HG03378 (cell line): Measurements from ENCODE around the gene KCND3.
A peak's percentile ranks its signal among the peaks of the same experiment; 100 is the strongest.

Source experiments
- ATAC-seq: cut with Tn5 transposase; IDR thresholded peaks from one replicate; pipeline ENCODE4 v1.9.1; 2021; ENCODE audit warnings: mild to moderate bottlenecking, moderate library complexity; ENCODE audit not compliant: unreplicated experiment

KCND3 gene

GRCh38 chr1:111784273-111784901 is 205.1 kb downstream of the KCND3 start:
- no peak for ATAC-seq

DNA sequence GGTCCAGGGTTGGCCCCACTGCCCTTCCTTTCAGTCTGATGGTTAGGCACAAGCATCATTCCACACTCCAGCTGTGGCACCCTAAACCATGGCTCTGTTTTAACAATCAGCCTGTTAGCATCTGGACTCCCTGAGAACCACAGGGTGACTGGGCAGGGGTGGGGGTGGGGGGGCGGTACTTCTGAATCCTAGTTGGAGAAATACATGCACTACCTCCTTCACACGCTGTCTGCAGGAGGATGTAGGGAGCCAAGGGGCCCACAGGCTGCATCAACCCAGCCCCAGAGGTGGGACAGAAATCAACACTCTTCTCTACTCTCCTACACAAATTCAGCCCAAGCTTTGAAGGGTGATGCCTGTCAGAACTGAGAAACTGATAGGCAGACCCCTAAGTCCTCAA is 209.9 kb downstream of the KCND3 start:
- ATAC-seq, result no peak

- no peak for ATAC-seq
Observed at GRCh38 chr1:111778541-111779051, 210.9 kb downstream of the KCND3 start.

GRCh38 chr1:111778066-111778465 is 211.4 kb downstream of the KCND3 start:
- ATAC-seq, result no peak

GRCh38 chr1:111777301-111777700 is 212.2 kb downstream of the KCND3 start:
- ATAC-seq, result no peak

- ATAC-seq, result no peak
Observed at GRCh38 chr1:111776861-111777260, 212.6 kb downstream of the KCND3 start.

DNA sequence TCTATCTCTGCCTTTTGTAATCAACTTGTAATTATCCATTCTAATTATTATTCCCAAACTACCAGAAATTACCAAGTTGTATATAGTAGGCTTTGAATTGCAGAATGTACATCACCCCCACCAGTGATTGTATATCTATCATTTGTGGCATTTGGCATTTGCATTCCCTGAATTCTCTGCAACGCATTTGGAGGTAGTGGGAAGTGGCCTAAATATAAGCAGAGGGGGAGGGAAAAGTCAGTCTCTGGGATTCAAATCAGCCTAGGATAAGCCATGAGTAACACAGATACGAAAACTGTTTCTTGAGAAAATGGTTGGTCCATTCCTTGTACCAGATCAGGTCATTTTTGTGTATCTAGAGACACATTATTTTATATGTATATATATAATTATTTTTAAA is 213.1 kb downstream of the KCND3 start:
- no peak for ATAC-seq

- ATAC-seq, result no peak
Observed at GRCh38 chr1:111775966-111776365, 213.5 kb downstream of the KCND3 start.

- no peak for ATAC-seq
Observed at GRCh38 chr1:111770916-111771315, 218.6 kb downstream of the KCND3 start.

DNA sequence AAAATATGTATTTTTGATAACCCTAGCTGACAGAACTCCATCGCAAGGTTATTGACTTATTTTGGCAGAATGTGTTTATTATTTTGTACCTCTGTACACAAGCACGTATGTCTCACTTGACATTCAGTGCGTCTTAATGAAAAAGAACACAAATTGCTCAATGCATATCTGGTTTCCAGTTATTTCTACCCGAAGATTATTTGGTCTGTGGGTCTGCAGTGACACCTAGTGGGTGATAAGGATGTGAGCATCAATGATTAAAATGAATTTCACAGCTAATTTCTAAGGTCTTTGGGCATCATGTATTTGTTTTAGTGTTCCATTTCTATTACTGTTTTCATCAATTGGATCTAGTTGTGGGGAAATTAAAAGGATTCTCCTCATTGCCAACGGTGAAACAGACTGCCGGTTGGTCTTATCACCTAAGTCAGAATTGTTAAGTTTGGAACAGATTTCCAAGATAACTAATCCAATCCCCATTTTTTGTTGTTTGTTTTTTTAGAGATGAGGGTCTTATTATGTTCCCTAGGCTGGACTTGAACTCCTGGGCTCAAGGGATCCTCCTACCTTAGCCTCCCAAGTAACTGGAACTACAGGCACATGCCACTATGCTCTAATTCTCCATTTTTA is 219.8 kb downstream of the KCND3 start:
- no peak for ATAC-seq

DNA sequence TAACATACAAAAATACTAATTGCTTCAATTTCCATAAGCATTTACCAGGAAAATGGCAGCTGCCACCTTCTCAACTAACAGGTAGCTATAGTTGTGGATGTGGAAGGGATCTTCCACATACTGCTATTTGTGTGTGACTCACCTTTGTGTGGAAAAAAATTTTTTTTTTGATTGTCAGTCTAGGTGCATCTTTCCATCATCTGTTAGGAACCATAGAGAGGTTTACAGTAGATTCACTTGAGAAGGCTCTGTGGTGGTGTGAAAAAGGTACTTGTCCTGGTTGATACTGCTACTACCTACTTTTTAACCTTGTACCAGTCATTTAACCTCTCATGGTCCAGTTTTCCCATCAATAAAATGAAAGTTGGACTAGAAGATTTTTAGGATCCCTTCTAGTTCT is 220.8 kb downstream of the KCND3 start:
- no peak for ATAC-seq

- no peak for ATAC-seq
Observed at GRCh38 chr1:111768023-111768422, 221.4 kb downstream of the KCND3 start.

- ATAC-seq, result no peak
Observed at GRCh38 chr1:111762332-111762731, 227.1 kb downstream of the KCND3 start.

- no peak for ATAC-seq
Observed at GRCh38 chr1:111761717-111762116, 227.8 kb downstream of the KCND3 start.

DNA sequence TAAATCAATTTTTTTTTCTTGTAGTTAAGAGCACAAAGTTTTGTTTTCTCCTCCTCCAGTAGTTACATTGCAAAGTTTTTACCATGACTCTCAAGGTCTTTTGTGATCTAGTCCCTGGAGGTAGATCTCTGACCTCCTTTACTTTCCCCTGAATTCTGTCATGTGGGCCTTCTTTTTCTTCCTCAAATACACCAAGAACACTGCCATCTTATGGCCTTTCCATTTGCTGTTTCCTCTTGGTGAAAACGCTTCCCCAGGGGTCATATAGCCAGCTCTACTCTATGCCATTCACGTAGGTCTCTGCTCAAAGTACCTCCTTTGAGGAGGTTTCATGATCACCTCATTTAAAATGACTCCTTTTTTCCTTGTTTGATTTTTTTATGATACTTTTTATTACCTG is 231.1 kb downstream of the KCND3 start:
- ATAC-seq, result no peak

- peak; percentile 21 for ATAC-seq
Observed at GRCh38 chr1:111756124-111756513, 233.3 kb downstream of the KCND3 start.

- peak; percentile 76 for ATAC-seq
Observed at GRCh38 chr1:111755331-111756123, 233.9 kb downstream of the KCND3 start, which contains the start of gene DDX20. TSS of gene DDX20 (plus strand) at chr1:111755901. CDS start at chr1:111755925, 24 bp downstream.

DNA sequence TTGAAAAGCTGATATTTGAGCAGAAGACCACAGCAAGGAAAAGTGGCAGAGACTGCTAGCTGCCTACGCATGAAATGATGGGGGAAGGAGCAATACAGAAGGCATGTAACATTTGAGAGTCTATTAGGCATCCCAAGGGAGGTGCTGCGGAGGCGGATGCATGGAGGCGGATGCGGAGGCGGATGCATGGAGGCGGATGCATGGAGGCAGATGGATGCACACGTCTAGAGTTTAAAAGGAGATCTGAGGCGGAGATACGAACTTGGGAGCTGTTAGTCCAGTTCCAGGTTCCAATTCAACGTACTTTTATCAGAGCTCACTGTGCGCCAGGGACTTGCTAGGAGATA is 234.5 kb downstream of the KCND3 start:
- no peak for ATAC-seq

DNA sequence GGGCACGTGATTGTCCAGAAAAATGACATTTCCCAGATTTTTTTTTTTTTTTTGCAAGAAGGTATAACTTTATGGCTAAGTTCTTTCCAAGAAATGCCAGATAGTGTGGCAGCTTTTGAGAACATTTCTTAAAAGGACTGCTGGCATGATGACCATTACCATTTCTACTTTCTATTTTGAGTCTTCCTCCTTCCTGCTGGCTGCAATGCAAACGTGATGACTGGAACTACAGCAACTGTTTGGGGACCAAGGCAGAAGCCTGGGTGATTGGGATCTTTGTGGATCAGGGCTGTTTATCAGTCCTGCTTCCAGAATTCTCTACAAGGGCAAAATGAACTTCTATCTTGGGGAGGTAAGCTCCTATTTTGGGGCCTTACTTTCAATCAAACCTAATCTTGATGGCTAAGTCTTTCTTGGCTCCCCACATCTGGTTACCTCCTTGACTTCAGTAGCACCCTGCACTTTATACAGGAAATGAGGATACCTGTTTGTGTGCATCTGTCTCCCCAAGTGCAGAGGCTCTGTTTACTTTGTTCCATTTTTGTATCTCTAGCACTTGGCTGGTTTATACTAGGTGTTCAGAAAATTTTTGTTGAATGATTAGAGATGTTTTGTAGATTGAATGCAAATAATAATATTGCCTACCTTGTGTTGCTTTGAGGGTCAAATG is 237.4 kb downstream of the KCND3 start:
- ATAC-seq, result no peak

DNA sequence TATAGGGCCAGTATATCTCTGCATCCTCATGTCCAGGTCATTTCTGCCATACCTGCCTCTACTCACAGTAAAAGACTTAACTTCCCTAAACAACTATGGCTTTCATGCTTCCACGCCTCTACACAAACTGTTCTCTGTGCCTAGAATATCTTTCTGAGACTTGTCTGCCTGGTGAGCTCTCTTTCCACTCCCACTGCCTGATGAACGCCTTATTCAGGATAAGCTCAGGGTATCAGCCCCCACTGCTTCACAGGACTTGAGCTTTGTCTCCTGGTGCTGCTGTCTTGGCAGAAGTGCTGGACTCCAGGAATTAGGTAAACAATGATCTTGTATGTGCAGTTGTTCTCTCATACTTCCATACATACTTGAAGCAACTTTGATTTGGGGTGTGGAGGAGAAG is 238.6 kb downstream of the KCND3 start:
- ATAC-seq, result no peak

DNA sequence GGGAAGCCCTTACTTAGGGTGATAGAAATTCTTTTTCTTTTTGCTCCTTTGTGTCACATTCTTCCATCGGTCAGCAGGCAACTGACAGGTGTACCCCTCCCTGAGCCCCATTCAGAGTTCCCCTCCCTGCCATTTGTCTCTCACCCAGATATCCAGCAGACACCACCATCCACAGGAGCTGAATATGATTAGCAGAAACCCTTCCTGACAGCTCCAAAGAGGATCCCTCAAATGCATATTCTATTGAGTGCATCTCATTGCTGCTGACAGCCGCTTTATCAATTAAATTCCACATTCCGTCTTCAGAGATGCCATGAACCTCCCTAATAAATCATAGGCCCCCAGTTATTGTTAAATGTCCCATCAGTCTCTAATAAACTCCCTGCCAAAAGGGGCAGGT is 239.8 kb downstream of the KCND3 start:
- no peak for ATAC-seq
